GM10266 (cell line): ENCODE results near the gene HTRA3.

Experiments
- DNase-seq: peaks from one replicate; pipeline ENCODE4 v3.0.0; 2012; ENCODE audit errors: extremely low spot score
- CTCF ChIP-seq: IDR thresholded peaks from 2 replicates; pipeline ENCODE4 v1.5.1; 2012; ENCODE audit warnings: mild to moderate bottlenecking, low read depth; ENCODE audit not compliant: control insufficient read depth, insufficient read depth; ENCODE audit errors: missing control alignments

The HTRA3 gene

DNA sequence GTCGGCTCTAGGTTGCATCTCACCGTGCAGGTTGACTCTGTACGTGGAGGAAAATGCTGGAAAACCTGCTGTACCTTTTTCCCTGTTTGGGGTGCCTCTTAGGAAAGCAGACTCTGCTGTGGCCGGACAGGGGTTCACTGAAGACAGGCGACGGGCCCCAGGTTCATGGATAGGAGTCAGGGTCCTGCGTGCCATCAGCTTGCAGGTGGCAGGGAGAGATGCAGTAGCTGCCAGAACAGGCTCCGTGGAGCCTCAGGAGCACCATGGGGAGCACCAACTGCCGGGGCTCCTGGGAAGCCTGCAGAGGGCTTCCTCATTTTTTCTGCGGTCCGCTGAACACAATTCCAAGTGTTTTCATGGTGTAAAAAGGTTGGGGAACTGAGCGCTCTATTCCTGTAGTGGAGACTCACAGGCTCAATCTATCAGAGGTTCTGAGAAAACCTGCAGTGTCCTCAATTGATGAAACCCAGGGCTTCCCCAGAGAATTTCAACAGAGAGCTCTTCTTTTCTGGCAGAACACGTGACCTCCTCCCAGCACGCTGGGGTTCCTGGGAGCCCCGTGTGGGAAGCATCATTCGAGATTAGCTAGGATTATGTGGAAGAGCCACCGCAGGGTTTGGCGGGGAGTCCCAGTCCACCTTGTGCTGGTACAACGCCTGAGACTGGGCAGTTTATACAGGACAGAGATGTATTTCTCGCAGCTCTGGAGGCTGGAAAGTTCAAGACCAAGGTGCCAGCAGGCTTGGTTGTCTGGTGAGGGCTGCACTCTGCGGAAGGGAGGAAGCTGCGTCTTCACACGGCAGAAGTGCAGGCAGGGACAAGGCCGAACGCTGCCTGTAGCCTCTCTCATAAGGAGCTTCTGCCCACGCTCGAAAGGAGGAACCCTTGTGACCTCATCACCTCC lies 1.6 kb downstream of the HTRA3 start:
- DNase-seq = no peak
- TF ChIP-seq CTCF = no peak

- no peak for DNase-seq
- TF ChIP-seq CTCF = no peak
Measured at GRCh38 chr4:8271821-8272220, 2.3 kb downstream of the HTRA3 start.

DNA sequence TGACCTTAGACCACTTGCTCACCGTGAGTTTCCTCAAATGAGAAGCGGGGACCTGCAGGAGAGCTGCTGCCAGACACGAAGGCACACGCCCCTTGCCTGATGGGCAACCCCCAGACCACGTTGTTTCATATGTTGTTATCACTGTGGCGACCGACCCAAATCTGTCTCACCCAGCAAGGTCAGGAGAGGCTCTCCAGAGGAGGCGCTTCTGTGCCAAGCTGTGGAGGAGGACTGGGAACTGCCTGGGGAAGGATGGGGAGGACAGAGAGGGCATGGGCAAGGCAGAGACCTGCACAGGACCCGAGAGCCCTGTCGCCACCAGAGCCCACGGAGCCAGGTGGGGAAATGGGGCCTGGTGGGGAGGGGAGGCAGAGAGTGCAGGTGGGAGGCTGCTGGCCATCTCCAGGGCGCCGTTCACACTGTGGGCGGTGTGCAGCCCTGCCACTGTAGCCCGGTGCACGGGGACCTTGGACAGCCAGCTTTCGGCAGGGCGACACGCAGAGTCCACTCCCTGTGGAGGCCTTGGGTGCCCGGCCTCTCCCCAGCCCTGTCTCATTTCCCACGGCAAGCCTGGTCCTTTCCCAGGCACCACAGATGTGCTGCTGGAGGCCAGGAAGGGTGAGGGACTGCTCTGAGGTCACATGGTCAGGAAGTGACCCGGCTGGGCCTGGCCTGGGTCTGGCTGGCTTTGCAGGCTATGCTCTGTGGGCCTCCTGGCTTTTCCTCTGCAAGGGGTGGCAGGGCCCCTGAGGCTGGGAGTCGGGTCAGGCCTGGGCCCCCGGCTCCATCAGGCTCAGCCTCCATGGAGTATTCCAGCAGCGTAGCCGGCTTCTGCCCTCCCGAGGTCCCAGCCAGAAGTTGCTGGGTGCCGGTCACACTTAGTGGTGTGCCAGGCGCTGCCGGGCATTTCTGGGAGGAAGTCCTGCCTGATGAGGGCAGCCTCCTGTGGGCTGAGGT lies 3.2 kb downstream of the HTRA3 start:
- TF ChIP-seq CTCF = no peak
- no peak for DNase-seq

DNA sequence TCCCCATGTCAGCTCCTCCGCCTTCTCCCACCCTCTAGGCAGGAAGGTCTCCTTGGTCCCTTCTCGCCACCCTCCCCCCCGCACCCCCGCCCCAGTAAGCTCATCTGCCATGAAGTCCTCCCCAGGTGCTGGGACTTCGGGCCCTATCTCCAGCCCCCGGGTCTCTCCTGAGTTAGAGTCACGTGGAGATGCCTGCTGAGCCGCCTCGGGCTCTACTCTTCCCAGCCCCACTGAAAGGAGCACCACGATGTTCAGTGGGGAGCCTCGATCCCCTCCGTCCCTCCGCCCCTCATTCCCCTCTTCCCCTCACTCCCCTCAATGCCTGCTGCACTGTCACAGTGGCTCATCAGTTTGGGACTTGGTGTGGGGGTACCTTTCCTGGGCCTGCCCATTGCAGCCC lies 3.9 kb downstream of the HTRA3 start:
- no peak for TF ChIP-seq CTCF
- no peak for DNase-seq

DNA sequence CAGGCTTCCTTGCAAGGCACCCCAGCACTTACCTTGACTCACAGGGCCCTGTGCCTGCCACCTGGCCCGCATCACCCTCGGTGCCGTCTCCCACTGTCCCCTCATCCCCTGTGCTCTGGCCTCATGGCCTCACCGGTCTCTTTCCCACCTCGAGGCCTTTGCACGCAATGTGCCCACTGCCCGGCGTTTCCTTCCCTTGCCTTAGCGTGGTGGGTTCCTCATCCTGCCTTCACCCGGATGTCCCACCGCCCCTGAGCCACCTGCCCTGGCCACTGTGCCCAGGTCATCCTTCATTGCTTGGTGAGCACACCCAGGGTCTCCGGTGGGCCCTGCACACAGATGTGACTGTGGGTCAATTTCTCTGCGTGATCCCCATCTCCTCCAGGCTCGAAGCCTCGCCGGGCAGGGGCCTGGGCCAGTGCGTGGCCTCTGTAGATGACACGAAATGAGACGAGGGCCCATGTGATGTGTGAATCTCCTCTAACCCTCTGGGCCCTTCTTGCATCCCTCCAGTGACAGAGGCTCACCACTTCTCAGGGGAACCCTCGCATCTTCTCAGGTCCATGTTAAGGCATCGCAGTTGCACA lies 4.6 kb downstream of the HTRA3 start:
- no peak for TF ChIP-seq CTCF
- DNase-seq = no peak

DNA sequence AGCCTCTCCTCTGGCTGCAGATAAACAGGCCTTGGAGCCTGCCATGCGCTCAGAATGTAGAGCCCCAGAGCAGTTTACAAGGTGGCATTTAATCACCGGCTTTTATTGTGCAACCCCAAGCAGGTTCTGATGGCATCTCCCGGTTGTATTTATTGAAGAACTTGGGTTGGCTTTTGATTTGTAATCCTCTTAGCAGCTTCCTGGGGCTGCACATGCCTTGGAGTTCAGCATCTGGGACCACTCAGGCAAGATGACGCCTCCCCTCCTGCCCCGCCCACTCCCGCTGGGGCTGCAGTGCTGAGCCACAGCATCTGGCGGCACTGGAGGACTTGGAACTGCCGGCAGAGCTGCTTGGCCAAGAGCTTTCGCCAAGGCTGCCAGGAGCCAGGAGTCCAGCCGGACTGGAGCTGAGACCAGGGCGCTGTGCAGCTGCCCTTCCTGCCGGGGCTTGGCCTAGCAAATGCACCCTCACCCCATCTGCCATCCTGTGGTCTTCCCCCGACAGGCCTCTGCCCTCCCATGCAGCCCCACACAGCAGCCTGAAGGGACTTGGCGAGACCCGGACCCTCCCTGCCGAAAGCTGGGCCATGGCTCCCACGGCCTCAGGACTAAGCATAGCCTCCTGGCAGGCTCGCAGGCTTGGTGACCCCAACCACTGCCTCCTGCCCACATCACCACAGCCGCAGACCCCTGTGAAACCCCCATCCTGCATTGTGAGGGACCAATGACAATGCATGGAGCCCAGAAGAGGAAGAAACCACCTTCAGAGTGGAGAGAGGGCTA lies 5.4 kb downstream of the HTRA3 start:
- TF ChIP-seq CTCF = no peak
- no peak for DNase-seq
